ENCODE measurements around the gene GET3.

GET3 gene

DNA sequence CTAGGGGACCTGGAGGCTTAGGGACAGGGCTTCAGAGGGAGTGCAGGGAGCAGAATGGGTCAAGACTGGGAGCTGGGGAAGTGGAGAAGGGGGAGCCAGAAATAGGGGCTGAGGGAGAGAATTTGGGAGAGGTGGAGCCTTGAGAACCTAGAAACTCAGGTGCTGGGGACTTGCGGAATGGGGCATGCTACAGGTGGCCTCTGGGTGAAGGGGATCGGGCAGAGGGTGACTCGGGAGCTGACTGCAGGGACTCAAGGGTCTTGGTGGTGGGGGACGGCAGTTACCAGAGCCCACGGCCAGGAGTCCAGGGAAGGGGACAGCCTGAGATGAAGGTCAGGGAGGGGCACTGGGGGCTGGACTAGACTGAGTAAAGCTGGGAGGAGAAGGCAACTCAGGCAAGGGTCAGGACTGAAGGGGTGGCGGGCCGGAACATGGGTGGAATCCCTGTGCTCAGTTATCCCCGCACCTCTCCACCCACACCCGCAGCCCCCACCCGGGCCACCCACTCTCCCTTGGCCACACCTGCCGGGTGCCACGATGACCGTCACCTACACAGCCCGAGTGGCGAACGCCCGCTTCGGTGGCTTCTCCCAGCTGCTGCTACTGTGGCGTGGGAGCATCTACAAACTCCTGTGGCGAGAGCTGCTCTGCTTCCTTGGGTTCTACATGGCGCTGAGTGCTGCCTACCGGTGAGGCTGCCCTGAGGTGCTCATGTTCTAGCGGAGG, 14.9 kb downstream of the GET3 start:
- no peak for DNase-seq

- DNase-seq = no peak
Measured at GRCh38 chr19:12754465-12755196, 17.3 kb downstream of the GET3 start.

- DNase-seq = no peak
Measured at GRCh38 chr19:12756150-12756883, 19.0 kb downstream of the GET3 start.

DNA sequence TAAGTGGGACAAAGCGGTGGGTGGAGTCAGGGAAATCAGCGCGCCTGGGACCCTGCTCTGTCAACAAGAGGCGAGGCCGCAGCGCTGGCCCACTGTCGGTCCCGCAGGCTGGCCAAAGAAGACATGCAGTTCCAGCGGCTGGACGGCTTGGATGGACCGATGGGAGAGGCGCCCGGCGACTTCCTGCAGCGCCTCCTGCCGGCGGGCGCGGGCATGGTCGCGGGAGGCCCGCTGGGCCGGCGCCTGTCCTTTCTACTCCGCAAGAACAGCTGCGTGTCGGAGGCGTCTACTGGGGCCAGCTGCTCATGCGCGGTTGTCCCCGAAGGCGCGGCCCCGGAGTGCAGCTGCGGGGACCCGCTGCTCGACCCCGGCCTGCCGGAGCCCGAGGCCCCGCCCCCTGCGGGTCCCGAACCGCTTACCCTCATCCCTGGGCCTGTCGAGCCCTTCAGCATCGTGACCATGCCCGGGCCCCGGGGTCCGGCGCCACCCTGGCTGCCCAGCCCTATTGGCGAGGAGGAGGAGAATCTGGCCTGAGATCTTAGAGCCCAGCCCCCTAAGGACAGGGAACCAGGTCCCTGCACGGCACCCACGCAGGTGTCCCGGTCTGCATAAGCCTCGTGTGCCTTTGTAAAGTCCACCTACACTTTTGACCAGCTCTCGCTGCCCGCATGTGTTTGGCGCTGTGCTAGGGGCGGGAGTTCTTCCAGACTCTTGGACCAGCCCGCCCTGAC, 20.4 kb downstream of the GET3 start:
- peak; percentile 67 for DNase-seq

GRCh38 chr19:12759686-12760085, 22.4 kb downstream of the GET3 start:
- no peak for DNase-seq

DNA sequence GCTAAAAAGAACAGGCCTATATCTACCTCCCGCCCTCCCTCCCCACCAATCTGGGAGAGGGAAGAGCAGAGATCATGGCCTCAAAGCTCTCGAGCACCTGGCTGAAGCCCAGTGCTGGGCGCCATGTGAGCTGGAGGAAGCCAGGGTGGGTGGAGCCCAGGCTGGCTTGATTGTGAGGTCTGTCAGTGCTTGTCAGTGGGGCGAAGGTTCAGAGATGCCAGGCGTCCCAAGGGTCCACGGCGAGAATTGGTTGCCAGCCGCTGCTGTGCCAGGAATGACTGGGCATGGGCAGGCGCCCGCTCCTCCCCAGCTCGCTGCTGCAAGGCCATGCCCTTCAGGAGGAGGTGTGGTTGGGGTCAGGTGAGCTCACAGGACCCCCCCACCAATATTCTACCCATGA, 25.8 kb downstream of the GET3 start:
- DNase-seq = no peak

GRCh38 chr19:12764698-12765097, 27.4 kb downstream of the GET3 start:
- DNase-seq = no peak

DNA sequence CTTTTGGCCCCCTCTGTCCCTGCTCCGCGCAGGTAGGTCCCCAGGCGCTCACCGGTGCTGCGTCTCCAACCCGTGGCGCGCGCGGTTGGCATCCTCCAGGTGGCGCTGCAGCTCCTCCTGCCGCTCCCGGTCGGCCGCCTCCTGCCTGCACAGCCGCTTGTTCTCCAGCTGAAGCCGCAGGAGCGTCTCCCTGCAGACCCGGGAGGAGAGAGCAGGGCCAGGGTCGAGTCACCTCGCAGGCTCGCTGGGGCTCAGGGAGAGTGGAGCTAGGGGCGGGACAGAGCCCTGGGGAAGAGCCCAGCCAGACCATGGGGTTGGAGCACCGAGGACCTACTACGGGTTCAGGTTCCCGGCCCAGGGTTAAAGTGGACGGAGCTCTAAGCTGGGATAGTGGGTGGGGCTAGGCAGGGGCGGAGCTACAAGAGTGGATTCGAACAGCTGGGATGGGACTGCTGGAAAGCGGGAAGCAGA, 28.8 kb downstream of the GET3 start:
- no peak for DNase-seq

GRCh38 chr19:12767150-12767549, 29.9 kb downstream of the GET3 start:
- no peak for DNase-seq

DNA sequence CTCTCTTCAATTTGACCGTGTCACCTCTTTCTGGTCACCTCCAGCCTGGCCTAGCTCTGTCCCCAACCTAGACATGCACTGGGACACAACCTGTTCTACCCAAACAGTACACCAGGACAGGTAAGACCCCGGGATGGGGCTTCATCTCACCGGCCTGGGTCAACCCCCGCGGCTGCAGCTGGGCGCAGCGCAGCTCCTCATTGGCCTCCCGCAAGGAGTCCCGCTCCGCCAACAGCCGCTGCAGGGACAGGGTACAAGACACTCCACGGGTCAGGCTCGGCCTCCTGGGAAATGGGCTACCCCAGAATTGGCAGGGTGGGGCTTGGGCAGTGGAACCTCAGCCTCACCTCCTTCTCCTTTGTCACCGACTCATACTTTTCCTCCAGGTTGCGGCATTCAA, 30.4 kb downstream of the GET3 start:
- DNase-seq = no peak

- DNase-seq = no peak
Measured at GRCh38 chr19:12769689-12770088, 32.4 kb downstream of the GET3 start.

GRCh38 chr19:12770922-12771321, 33.6 kb downstream of the GET3 start:
- no peak for DNase-seq

DNA sequence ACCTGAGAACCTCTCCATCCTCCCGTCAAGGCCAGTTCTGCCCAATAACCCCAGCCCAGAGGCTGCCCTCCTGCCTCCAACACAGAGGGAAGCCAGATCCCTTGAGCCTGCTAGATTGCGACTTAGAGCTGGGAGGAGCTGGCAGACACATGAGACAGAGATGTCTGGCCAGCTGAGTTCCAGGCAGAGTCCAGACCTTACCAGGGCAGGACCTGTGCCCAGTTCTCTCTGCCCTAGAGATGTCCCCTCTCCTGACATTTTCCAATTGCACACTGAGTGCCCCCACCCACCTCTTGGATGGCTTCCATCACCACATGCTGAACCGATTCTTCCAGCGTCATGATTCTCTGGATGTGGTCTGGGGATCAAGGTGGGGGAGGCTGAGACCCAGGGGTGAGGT, 35.0 kb downstream of the GET3 start:
- no peak for DNase-seq

DNA sequence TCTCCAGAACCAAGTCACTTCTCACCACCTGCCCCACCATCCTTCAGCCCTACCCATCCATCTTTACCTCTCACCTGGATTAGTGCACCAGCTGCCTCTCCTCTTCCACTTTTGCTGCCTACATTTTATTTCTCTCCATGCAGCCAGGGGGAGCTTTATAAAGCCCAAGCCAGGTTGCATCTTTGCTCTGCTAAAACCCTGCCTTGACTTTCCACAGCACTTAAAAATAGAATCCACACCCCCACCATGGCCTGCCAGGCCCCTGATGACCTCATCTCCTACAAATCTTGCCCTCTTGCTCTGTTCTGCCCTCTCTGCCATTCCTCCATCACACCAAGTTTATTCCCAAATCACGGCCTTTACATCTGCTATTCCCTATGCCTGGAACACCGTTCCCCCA, 36.3 kb downstream of the GET3 start:
- DNase-seq = peak; percentile 68

DNA sequence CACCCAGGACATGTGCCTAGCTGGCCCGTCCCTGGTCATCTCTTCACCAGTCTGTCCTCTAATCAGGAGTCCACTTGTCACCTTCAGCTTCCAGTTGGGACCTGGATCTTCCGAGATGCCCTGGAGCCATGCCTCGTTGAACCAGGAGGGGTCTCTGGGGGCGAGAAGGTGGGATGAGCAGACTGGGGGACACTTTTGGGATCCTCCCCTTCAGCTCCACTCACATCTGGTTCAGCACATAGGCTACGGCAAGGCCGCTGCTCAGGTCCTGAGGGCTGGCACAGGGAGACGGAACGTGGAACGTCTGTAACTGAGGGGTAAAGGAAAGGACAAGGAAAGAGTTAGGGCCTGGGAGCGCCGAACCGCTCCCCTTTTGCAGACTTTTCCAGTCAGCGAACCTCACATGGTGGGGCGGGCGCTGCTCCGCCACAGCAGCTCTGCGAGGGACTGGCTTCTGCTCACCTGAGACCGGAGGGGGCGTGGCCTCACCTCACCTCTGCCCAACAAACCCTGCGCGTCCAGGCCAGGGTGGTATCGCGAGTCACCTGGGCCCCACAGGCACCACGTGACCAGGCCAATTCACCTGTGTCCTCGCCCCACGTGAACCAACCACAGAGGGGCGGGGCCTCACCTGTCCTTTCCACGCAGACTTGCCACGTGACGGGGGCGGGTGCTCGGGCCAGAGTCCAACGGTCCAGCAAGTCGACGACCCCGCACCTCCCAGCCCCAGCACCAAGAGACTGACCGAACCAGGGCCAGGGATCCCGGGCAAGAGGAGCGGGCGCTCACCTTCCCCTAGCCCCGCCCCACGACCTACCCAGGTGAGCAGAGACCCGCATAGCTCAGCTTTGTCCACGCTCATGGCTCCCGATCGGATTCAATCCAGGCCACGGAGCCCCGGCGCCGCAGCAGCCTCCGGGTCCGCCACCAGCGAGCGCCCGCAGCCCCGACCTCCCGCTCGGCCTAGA, 37.6 kb downstream of the GET3 start, which contains the start of gene HOOK2:
TSS of gene HOOK2 (minus strand) at position 965 of the 968 bp plus-strand sequence. CDS start at position 862, 103 bp downstream.
- no peak for DNase-seq

DNA sequence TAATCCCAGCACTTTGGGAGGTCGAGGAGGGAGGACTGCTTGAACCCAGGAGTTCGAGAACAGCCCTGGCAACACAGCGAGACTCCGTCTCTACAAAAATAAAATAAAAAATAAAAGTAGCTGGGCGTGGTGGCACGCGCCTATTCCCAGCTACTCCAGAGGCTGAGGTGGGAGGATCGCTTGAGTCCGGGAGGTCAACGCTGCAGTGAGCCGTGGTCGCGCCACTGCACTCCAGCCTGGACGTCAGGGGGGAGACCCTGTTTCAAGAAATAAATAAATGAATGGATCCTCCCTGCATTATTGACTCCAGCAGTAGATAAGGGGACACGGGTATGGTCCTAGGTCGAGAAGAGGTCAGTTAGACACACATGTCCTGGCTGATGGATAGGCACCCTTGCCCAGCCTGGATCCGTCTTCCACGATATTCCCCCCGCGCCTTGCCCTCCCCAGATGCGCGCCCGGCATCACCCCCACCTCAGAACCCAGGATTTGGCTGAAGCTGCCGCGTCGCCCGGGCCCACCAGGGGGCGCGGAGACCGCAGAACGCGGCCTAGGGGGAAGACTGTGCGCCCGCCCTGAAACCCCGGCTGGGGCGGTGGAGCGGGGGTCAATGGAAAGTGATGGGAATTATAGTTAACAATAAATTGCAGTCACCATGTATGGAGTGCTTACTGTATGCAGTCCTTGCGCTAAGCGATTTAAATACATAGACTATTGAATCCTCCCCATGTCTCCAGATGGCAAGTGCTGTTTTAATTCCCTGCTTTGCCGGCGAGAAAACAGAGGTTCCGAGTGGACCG, 40.1 kb downstream of the GET3 start:
- DNase-seq = peak; percentile 81

DNA sequence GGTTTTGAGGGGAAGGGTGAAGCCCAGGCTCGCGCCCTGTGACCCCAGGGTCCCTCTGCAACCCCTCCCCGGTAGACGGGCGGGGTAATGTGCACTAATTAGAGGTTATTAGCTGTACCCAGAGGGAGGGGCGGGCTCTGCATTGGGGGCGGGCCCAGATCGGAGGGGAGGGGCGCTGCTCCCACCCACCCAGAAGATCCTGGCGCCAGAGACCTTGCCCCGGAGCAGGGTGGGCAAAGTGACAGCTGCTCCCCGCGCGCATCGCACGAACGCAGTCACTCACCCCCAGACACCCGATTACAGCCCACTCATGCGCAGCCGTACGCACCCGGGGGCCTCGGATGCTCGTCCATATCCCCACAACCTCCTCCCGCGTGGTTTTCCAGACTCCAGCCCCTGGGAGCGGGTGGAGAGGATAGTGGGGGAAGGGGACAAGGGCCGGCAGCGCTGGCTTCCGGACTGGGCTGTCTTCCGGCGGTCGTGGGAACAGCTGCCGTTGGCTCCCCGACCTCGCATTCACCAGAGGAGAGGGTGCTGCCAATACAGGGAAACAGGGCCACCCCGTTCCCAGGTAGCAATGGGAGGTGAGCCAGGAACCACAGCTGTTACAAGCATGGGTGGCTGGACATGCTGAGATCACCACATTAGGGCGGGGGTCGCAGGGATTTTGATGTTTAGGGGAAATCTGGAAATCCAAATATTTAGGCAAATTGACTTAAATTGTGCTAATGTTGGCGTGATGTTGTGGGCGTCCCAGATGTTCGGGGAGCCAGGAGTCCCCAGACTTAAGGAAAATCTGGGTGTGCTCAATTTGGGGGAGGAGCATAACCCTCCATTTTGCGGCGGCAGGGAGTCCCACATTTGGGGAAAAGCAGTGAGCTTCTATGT, 41.0 kb downstream of the GET3 start:
- DNase-seq = peak; percentile 84

GRCh38 chr19:12778905-12779161, 41.5 kb downstream of the GET3 start:
- no peak for DNase-seq

GRCh38 chr19:12779162-12779993, 42.1 kb downstream of the GET3 start:
- DNase-seq = peak; percentile 91
